HEK293 (cell line): ENCODE measurements around the gene USP17L13.
"Not testable (repeated sequence)": the region's sequence is repeated elsewhere in the genome, so short reads cannot be mapped to it uniquely, and the experiment has no call there.

Experiments used
- CTCF ChIA-PET: fragments of 350-600 bp; formaldehyde crosslinking; extraction: SDS; loops from one replicate; lab custom pipeline; 2021; ENCODE audit warnings: antibody characterized with exemption; lab: Yijun Ruan, JAX
- POLR2A ChIA-PET: fragments of 300-600 bp; formaldehyde crosslinking; extraction: SDS; loops from one replicate; lab custom pipeline; 2020; ENCODE audit warnings: antibody characterized with exemption, inconsistent platforms; lab: Yijun Ruan, JAX
- H3K27ac ChIP-seq: fragments of 200-500 bp; sonication (Bioruptor generic); 2 replicates; pipeline ENCODE4 v1.5.1; 2014; ENCODE audit warnings: low read depth, low read length, control low read depth, inconsistent platforms; ENCODE audit errors: extremely low read depth
- H3K36me3 ChIP-seq, 2 experiments: fragments of 200-500 bp in 1 of 2; sonication (Bioruptor generic) in 1 of 2; 1 replicate in 1 of 2; 2 replicates in 1 of 2; pipeline ENCODE4 v1.5.1; 2014 to 2017; ENCODE audit warnings: inconsistent platforms in 2 of 2, low read length in 2 of 2; ENCODE audit not compliant: control insufficient read depth in 2 of 2, insufficient read depth in 1 of 2
- H3K4me1 ChIP-seq: fragments of 200-500 bp; sonication (Bioruptor generic); 2 replicates; pipeline ENCODE4 v1.5.1; 2014; ENCODE audit warnings: mild to moderate bottlenecking, low read length, inconsistent platforms; ENCODE audit not compliant: control insufficient read depth, insufficient read depth
- H3K4me3 ChIP-seq: 2 replicates; pipeline ENCODE4 v1.5.1; 2011; ENCODE audit warnings: low read depth, mild to moderate bottlenecking, control low read depth, low read length, moderate library complexity
- H3K9me3 ChIP-seq: fragments of 200-500 bp; sonication (Bioruptor generic); 2 replicates; pipeline ENCODE4 v1.5.1; 2014; ENCODE audit warnings: low read depth, low read length, inconsistent platforms; ENCODE audit not compliant: control insufficient read depth, insufficient read depth

The USP17L13 gene

GRCh38 chr4:9257824-9258223, 33.1 kb downstream of the USP17L13 start, which contains the start of gene USP17L20:
Gene USP17L20 (plus strand): TSS chr4:9258124. CDS start chr4:9258124, 0 bp downstream.
- H3K4me1 ChIP-seq, H3K36me3 ChIP-seq, CTCF ChIA-PET, H3K27ac ChIP-seq, H3K4me3 ChIP-seq, POLR2A ChIA-PET, H3K9me3 ChIP-seq: not testable (repeated sequence)

GRCh38 chr4:9262572-9262971, 37.9 kb downstream of the USP17L13 start, which contains the start of gene USP17L21:
Gene USP17L21 (plus strand): TSS chr4:9262872. CDS start chr4:9262872, 0 bp downstream.
- POLR2A ChIA-PET, H3K4me1 ChIP-seq, CTCF ChIA-PET, H3K27ac ChIP-seq, H3K9me3 ChIP-seq, H3K4me3 ChIP-seq, H3K36me3 ChIP-seq: not testable (repeated sequence)

GRCh38 chr4:9267319-9267718, 42.6 kb downstream of the USP17L13 start, which contains the start of gene USP17L22:
Gene USP17L22 (plus strand): TSS chr4:9267619. CDS start chr4:9267619, 0 bp downstream.
- H3K4me3 ChIP-seq, H3K9me3 ChIP-seq, POLR2A ChIA-PET, H3K36me3 ChIP-seq, H3K4me1 ChIP-seq, CTCF ChIA-PET, H3K27ac ChIP-seq: not testable (repeated sequence)

- H3K9me3 ChIP-seq, CTCF ChIA-PET: not testable (repeated sequence)
Measured at GRCh38 chr4:9271719-9272118, 47.0 kb downstream of the USP17L13 start.

More at GRCh38 chr4:9271719-9272118, 47.0 kb downstream of the USP17L13 start:
- H3K4me3 ChIP-seq, H3K4me1 ChIP-seq, H3K36me3 ChIP-seq, POLR2A ChIA-PET, H3K27ac ChIP-seq: not testable (repeated sequence)
